NCI-H2029 (cell line): ENCODE data around the gene EXOC6.

Experiments used
- DNase-seq: peaks from one replicate; lab custom pipeline; 2025; lab: John Stamatoyannopoulos, UW

The EXOC6 gene, protein sequence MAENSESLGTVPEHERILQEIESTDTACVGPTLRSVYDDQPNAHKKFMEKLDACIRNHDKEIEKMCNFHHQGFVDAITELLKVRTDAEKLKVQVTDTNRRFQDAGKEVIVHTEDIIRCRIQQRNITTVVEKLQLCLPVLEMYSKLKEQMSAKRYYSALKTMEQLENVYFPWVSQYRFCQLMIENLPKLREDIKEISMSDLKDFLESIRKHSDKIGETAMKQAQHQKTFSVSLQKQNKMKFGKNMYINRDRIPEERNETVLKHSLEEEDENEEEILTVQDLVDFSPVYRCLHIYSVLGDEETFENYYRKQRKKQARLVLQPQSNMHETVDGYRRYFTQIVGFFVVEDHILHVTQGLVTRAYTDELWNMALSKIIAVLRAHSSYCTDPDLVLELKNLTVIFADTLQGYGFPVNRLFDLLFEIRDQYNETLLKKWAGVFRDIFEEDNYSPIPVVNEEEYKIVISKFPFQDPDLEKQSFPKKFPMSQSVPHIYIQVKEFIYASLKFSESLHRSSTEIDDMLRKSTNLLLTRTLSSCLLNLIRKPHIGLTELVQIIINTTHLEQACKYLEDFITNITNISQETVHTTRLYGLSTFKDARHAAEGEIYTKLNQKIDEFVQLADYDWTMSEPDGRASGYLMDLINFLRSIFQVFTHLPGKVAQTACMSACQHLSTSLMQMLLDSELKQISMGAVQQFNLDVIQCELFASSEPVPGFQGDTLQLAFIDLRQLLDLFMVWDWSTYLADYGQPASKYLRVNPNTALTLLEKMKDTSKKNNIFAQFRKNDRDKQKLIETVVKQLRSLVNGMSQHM

GRCh38 chr10:92848441-92849233 lies at the start of gene EXOC6:
Gene EXOC6, plus strand, starts transcription at chr10:92848520. Its CDS starts 14 bp downstream, at chr10:92848534.
- DNase-seq: peak; percentile 41

DNA sequence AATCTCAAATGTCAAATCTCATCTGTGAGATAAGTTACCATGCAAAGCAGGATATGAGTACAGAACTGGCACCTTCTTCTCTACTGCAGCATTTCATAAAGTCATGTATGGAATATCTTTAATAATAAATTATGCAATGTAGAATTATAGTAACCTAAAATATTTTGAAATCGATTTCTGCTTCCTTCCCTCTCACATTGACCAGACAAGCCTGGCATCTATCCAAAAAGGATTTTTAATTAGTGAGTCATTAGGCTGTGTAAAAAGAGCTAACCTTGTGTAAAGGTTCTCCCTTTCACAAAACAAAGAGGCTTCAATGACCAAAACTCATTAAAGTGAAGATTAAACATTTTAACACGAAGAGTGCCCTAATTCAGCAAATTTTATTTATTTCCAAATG lies 48.8 kb upstream of the EXOC6 start:
- DNase-seq: no peak

- peak; percentile 45 for DNase-seq
These were observed 48.1 kb upstream of the EXOC6 start for GRCh38 chr10:92800134-92800733.

- DNase-seq: no peak
These were observed 46.1 kb upstream of the EXOC6 start for GRCh38 chr10:92801978-92802872.

- no peak for DNase-seq
These were observed 38.5 kb upstream of the EXOC6 start for GRCh38 chr10:92809840-92810239.

GRCh38 chr10:92810934-92811532 lies 37.3 kb upstream of the EXOC6 start:
- no peak for DNase-seq

GRCh38 chr10:92811986-92812385 lies 36.3 kb upstream of the EXOC6 start:
- no peak for DNase-seq

DNA sequence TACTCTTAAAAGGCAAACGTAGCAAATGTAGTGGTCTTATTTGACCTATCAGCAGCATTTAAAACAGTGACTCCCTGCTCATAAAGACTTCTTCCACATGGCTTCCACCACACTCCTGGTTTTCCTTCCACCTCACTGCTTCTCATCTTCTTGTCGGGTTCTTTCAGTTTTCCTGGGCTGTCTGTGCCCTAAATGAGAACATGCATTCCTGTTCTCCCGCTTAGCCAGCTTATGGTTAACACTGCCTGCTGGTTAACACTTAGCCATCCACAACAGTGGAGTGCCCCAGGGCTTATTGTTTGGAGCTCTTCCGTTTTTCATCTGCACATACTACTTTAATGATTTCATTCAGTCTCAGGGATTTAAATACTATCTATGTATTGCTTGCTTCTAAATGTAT lies 34.3 kb upstream of the EXOC6 start:
- DNase-seq: no peak

DNA sequence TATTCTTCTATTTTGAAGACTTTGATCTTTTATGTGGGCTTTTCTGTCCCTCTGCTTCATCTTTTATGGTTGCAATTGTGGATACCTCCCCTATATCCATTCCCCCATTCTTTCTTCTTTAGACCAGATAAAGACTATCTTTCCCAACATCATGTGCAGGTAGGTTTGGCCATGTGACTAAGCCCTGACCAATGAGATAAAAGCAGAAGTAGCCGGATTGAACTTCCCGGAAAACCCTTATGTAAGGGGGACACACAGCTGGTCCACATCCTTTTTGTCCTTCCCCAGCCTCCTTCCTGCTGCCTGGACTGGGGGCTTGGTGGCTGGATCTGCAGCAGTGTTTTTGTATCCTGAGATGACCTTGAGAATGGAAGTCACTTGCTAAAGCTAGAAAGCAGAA lies 33.5 kb upstream of the EXOC6 start:
- no peak for DNase-seq

- DNase-seq: no peak
These were observed 32.2 kb upstream of the EXOC6 start for GRCh38 chr10:92816091-92816531.

DNA sequence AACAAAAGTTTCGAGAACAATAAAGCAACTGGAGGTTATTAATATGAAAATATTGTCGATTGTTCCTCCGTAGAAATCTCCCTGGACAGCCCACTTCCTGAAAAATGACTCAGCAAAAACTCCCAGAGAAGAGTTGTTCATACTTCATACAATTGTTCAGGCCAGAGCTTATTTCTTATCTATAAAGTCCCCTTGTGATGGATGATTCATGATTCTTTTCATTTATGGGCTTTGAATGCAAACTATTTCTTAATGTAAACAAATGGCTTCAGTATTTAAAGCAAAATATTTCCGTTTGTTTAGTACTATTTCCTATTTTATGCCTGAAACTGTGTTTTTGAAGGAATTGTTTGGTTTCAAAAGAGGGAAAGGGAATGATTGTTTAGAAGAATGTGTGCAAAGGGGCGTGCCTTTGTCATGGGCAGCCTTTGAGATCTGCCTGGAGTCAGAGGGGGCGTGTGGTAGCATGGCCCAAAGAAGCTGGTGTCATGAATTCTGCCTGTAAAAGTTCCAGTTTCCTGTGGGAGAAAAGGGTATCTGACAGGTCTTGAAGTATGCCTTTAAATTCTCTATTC lies 26.2 kb upstream of the EXOC6 start:
- no peak for DNase-seq

GRCh38 chr10:92822964-92823363 lies 25.4 kb upstream of the EXOC6 start:
- DNase-seq: no peak

DNA sequence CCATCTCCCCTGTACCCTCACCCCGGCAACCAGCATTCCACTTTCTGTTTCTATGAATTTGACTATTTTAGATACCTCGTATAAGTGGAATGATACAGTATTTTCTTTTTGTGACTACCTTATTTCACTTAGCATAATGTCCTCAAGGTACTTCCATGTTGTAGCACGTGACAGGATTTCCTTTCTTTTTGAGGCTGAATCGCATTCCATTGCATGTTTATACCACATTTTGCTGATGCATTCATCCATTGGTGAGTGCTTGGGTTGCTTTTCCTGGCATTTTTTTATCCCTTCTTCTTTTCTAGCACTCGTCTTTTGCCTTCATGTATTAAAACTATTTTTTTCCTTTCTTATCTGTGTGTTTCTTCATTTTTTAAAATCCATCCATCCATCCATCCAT lies 22.3 kb upstream of the EXOC6 start:
- no peak for DNase-seq

DNA sequence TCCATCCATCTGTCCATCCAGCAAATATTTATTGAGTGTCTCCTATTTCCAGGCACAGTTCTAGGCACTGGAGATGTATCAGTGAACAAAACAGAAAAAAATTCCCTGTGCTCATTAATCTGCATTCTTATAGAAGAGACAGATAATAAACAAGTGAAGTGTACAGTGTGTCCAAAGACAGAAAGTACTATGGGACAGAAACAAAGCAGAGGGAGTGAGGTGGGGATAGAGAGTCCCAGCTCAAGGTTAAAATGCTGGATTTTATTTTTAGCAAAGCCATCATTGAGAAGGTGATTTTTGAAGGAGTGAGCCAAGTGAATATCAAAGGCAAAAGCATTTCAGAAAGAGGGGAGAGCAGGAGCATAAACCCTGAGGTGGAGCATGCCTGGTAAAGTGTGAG lies 21.8 kb upstream of the EXOC6 start:
- no peak for DNase-seq

- no peak for DNase-seq
These were observed 19.1 kb upstream of the EXOC6 start for GRCh38 chr10:92829042-92829785.

DNA sequence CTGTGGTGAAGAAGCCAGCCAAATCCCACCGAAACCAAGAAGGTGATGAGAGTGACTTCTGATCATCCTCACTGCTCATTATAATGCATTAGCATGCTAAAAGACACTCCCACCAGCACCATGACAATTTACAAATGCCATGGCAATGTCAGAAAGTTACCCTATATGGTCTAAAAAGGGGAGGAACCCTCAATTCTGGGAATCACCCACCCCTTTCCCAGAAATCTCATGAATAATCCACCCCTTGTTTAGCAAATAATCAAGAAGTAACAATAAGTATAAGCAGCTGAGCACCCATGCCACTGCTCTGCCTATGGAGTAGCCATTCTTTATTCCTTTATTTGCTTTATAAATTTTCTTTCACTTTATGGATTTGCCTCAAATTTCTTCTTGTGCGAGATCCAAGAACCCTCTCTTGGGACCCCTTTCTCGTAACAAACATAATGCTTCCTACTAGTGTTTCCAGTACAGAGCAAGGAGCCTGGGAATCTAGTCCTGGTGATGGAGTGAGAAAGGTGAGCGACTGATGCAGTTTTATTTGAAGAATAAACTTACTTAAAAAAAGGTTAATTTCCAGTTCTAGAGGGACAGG lies 18.4 kb upstream of the EXOC6 start:
- no peak for DNase-seq

- DNase-seq: no peak
These were observed 17.6 kb upstream of the EXOC6 start for GRCh38 chr10:92830478-92831389.

DNA sequence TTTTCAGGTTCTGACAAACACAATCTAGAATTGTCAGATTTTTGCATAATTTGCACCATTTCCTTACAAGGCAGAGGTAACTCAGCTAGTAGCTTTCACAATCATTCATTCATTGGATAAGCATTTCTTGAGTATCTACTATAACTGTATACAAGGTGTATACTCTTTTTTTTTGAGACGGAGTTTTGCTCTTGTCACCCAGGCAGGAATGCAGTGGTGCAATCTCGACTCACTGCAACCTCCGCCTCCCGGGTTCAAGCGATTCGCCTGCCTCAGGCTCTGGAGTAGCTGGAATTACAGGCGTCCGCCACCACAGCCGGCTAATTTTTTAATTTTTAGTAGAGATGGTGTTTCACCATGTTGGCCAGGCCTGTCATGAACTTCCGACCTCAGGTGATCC lies 16.2 kb upstream of the EXOC6 start:
- no peak for DNase-seq
